BE2C (cell line): ENCODE measurements around the gene ANGEL2.

ENCODE experiments used
- DNase-seq: peaks from one replicate; pipeline ENCODE4 v3.0.0-alpha.2; 2020
- H3K27me3 ChIP-seq: fragments of 250-450 bp; sonication (Bioruptor Pico); 2 replicates; pipeline ENCODE4 v1.5.1; 2020; ENCODE audit warnings: mild to moderate bottlenecking
- H3K36me3 ChIP-seq: fragments of 250-450 bp; sonication (Bioruptor Pico); 2 replicates; pipeline ENCODE4 v1.5.1; 2020; ENCODE audit warnings: mild to moderate bottlenecking
- H3K4me1 ChIP-seq: fragments of 250-450 bp; sonication (Bioruptor Pico); 2 replicates; pipeline ENCODE4 v1.5.1; 2020
- H3K4me3 ChIP-seq: 2 replicates; pipeline ENCODE4 v1.5.1; 2011; ENCODE audit warnings: low read depth, low read length
- H3K9me3 ChIP-seq: fragments of 250-450 bp; sonication (Bioruptor Pico); 2 replicates; pipeline ENCODE4 v1.5.1; 2020
- TF ChIP-seq, protein P1 (sequence below): IDR thresholded peaks from 2 replicates; pipeline ENCODE4 v1.5.1; 2012; ENCODE audit warnings: mild to moderate bottlenecking, low read depth, low read length

The ANGEL2 gene

DNA sequence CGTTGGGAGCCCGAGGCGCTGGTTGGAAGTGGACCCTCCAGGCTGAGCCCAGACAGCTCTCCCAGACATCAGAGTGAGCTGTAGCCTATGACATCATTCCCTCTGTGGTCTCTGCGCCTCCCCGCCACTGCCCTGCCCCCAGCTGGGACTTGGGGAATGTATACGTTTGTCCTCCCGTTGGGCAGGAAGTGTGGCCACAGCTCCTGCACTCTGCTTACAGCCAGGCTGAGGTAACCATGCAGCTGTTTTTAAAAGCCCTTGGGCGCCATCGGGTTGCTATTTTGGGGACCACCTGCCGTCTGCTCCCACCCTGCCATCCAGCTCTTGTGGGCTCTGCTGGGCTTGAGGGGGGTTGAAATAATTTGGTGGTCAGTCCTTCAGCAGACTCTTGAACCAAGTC lies 57.5 kb downstream of the ANGEL2 start:
- DNase-seq: no peak
- no peaks in the 10 kb centered on the region for H3K4me1 ChIP-seq
- H3K36me3 ChIP-seq: no peaks in the 10 kb centered on the region
- H3K4me3 ChIP-seq: no peak overlapping the region
- H3K27me3 ChIP-seq: no peaks in the 10 kb centered on the region
- no peaks in the 10 kb centered on the region for H3K9me3 ChIP-seq
- TF ChIP-seq, protein P1, sequence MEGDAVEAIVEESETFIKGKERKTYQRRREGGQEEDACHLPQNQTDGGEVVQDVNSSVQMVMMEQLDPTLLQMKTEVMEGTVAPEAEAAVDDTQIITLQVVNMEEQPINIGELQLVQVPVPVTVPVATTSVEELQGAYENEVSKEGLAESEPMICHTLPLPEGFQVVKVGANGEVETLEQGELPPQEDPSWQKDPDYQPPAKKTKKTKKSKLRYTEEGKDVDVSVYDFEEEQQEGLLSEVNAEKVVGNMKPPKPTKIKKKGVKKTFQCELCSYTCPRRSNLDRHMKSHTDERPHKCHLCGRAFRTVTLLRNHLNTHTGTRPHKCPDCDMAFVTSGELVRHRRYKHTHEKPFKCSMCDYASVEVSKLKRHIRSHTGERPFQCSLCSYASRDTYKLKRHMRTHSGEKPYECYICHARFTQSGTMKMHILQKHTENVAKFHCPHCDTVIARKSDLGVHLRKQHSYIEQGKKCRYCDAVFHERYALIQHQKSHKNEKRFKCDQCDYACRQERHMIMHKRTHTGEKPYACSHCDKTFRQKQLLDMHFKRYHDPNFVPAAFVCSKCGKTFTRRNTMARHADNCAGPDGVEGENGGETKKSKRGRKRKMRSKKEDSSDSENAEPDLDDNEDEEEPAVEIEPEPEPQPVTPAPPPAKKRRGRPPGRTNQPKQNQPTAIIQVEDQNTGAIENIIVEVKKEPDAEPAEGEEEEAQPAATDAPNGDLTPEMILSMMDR: no peak

GRCh38 chr1:212957546-212957945 lies 58.1 kb downstream of the ANGEL2 start:
- TF ChIP-seq, protein P1: no peak
- H3K36me3 ChIP-seq: no peaks in the 10 kb centered on the region
- no peaks in the 10 kb centered on the region for H3K27me3 ChIP-seq
- H3K9me3 ChIP-seq: no peaks in the 10 kb centered on the region
- H3K4me3 ChIP-seq: no peak overlapping the region
- no peaks in the 10 kb centered on the region for H3K4me1 ChIP-seq
- no peak for DNase-seq

- TF ChIP-seq, protein P1: no peak
- H3K4me1 ChIP-seq: no peaks in the 10 kb centered on the region
Measured at GRCh38 chr1:212955961-212956620, 59.6 kb downstream of the ANGEL2 start.

DNA sequence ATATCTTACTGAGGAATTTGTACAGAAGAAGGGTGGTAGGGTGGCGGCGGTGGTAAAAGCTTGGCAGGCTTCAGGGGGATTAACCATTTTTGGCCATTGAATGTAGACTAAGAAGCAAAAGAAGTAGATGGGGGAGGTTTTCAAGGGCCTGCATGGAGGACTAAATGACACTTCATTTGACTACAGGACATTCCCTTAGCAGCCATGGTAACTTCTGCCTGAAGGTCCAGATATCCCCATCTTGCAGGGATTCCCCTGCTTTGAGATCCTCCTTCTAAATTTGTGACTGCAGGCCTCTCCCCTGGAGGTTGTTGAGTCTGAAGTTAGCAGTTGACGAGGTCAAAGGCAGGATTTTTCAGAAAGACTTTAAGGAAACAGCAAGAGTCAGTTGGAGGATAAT lies 60.6 kb downstream of the ANGEL2 start:
- H3K4me3 ChIP-seq: no peak overlapping the region
- H3K36me3 ChIP-seq: no peaks in the 10 kb centered on the region

More at GRCh38 chr1:212955961-212956620, 59.6 kb downstream of the ANGEL2 start:
- no peaks in the 10 kb centered on the region for H3K36me3 ChIP-seq
- no peak overlapping the region for H3K4me3 ChIP-seq
- no peak for DNase-seq
- no peaks in the 10 kb centered on the region for H3K27me3 ChIP-seq
- H3K9me3 ChIP-seq: no peaks in the 10 kb centered on the region

DNA sequence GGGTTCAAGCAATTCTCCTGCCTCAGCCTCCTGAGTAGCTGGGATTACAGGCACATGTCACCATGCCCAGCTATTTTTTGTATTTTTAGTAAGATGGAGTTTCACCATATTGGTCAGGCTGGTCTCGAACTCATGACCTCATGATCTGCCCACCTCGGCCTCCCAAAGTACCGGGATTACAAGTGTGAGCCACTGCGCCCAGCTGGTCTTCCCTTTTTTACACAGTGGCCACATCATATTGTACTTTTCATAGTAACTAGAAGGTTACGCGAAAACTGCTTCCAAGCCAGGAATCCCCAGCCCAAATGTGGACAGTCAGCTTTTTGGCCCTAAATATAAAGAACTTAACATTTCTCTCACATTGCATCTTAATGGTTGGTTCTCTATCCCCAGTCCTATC lies 61.2 kb downstream of the ANGEL2 start:
- Histone ChIP-seq H3K4me3 (no peak overlapping the region), H3K27me3 (no peaks in the 10 kb centered on the region), H3K4me1 (no peaks in the 10 kb centered on the region), H3K9me3 (no peaks in the 10 kb centered on the region), H3K36me3 (no peaks in the 10 kb centered on the region)
- no peak for DNase-seq
- TF ChIP-seq, protein P1: no peak

More for the DNA sequence above, 60.6 kb downstream of the ANGEL2 start:
- no peak for DNase-seq
- Histone ChIP-seq H3K27me3 (no peaks in the 10 kb centered on the region), H3K4me1 (no peaks in the 10 kb centered on the region), H3K9me3 (no peaks in the 10 kb centered on the region)
- TF ChIP-seq, protein P1: no peak

GRCh38 chr1:212953321-212953720 lies 62.3 kb downstream of the ANGEL2 start:
- H3K4me3 ChIP-seq: no peak overlapping the region
- no peak for DNase-seq
- no peaks in the 10 kb centered on the region for H3K27me3 ChIP-seq
- no peaks in the 10 kb centered on the region for H3K9me3 ChIP-seq
- H3K4me1 ChIP-seq: no peaks in the 10 kb centered on the region
- TF ChIP-seq, protein P1: no peak
- no peaks in the 10 kb centered on the region for H3K36me3 ChIP-seq
